ENCODE data around the gene CCDC85C.

The CCDC85C gene

GRCh38 chr14:99593971-99594841 lies 9.8 kb downstream of the CCDC85C start:
- intact Hi-C loops (cut with DNase I; ENCODE audit: low total_unique reads) = no loop called here
- Histone ChIP-seq H3K27ac (no peak overlapping the region), H3K27me3 (no peaks in the 10 kb centered on the region), H3K4me3 (no peak overlapping the region), H3K4me1 (peaks cover 0 to 33% (median 5%) of the 10 kb centered on the region in 4 donors), H3K9me3 (no peaks in the 10 kb centered on the region), H3K36me3 (no peaks in the 10 kb centered on the region)
- no peak for DNase-seq
- TF ChIP-seq CTCF (IDR thresholded peaks at IDR 0.05) = no peak

GRCh38 chr14:99592933-99593753 lies 10.9 kb downstream of the CCDC85C start:
- Histone ChIP-seq H3K27ac (no peak overlapping the region), H3K4me1 (peaks cover 0 to 33% (median 5%) of the 10 kb centered on the region in 4 donors), H3K9me3 (no peaks in the 10 kb centered on the region), H3K27me3 (no peaks in the 10 kb centered on the region), H3K4me3 (no peak overlapping the region), H3K36me3 (no peaks in the 10 kb centered on the region)
- no peak for DNase-seq
- intact Hi-C loops (cut with DNase I; ENCODE audit: low total_unique reads) = no loop called here
- no peak for TF ChIP-seq CTCF (IDR thresholded peaks at IDR 0.05)

GRCh38 chr14:99592394-99592793 lies 11.6 kb downstream of the CCDC85C start:
- no peak for TF ChIP-seq CTCF (IDR thresholded peaks at IDR 0.05)
- Histone ChIP-seq H3K9me3 (no peaks in the 10 kb centered on the region), H3K4me3 (no peak overlapping the region), H3K36me3 (no peaks in the 10 kb centered on the region), H3K27me3 (no peaks in the 10 kb centered on the region), H3K4me1 (peaks cover 0 to 30% (median 5%) of the 10 kb centered on the region in 4 donors), H3K27ac (no peak overlapping the region)
- DNase-seq = no peak
- intact Hi-C loops (cut with DNase I; ENCODE audit: low total_unique reads) = no loop called here

GRCh38 chr14:99590746-99591555 lies 13.1 kb downstream of the CCDC85C start:
- no peaks in the 10 kb centered on the region for H3K36me3 ChIP-seq
- intact Hi-C loops (cut with DNase I; ENCODE audit: low total_unique reads) = no loop called here
- DNase-seq = no peak
- H3K4me1 ChIP-seq = peaks cover 0 to 19% (median 5%) of the 10 kb centered on the region in 4 donors
- no peaks in the 10 kb centered on the region for H3K27me3 ChIP-seq
- H3K9me3 ChIP-seq = no peaks in the 10 kb centered on the region
- no peak for TF ChIP-seq CTCF (IDR thresholded peaks at IDR 0.05)
- no peak overlapping the region for H3K4me3 ChIP-seq
- H3K27ac ChIP-seq = no peak overlapping the region

Data from tibial artery (tissue), 4 donors.